Right ventricle myocardium superior (tissue), 1 donor: Measurements from ENCODE around the gene MICAL3. TPM values are rescaled to one million over a fixed set of nuclear protein-coding genes. Genes with fewer than 3 reads are reported as not detected.
A peak's percentile ranks its signal among the peaks of the same experiment; 100 is the strongest.

ENCODE experiments used
- ATAC-seq: fragments of 200-7000 bp; cut with Tn5 transposase; one replicate; pipeline ENCODE4 v1.9.1; 2020; ENCODE audit warnings: mild to moderate bottlenecking; ENCODE audit not compliant: poor library complexity
- DNase-seq: peaks from one replicate; pipeline ENCODE4 v3.0.0-alpha.2; 2020
- intact Hi-C: fragments of 100-400 bp; cut with DNase I; formaldehyde crosslinking; loops from one replicate; pipeline ENCODE4 v1.11.2; 2022
- total RNA-seq: library from RNA; stranded (reverse); fragmentation: NEBNext Ultra II Directional; extraction: Animal tissue kit (Norgen Biotek cat#: 25700); gene quantifications from one replicate; pipeline ENCODE4 v1.2.1, GENCODE V29; 2021
- donor health status: DM: no; HTN: yes; CAD: no; lungs with severe emphysema.

Gene MICAL3
- total RNA-seq, 1 donor from 2014 or later: 78.9 TPM

DNA sequence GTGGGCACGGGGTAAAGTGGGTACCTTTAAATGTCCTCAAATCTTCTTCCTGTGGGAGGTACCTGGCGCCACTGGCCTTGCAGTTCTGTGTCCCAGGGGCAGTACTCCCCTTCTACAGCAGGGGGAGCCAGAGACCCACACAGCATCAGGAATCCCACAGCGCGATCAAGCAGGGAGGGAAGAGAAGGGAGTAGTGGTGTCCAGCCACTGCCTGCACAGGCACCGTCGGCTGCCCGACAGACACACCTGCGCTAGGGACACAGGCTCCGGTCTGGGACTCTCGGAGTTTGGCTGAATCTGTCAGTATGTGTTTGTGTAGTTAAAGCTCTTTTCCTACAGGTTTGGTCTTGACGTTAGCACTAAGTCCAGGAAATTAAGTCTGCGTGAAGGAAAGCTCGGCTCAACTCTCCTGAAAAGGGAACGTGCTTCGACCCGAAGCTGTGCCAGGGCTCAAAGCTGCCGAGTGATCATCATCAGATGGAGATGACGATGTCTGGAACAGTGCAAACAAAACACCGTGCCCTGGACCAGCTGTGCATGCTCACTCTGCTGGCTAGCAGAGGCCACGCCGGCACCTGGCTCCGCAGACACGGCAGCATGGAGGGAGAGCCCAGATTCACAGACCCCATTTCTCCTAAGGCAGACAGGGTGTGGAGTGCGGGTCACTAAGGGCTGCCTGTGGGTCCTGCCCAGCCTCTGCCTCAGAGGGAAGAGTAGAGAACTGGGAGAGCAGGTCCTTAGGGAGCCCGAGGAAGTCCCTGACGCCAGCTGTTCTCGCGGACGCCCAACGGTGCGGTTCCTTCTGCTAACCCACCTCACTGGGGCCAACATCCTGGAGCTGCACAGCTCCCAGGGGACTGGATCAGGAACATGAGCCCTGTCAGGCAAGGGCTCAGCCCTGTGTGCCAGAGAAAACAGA, 194.1 kb downstream of the MICAL3 start:
- DNase-seq: peak; percentile 87

DNA sequence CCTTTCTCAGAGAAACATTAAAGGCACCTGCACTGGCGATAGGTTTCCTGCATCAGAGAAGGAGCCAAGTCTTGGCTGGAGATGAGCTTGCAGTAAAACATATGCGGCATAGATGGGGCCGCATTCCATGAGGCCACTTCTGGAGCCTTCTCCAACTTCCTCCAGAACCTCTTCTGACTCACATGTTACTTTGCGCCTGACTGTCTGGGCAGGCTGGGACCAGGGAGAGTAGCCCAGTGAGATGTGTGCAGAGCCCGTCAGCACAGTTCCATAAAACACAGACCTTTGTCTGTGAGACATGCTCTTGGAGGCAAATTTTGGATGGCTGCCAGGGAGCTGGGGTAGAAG, 194.7 kb downstream of the MICAL3 start:
- ATAC-seq (no peak), DNase-seq (no peak)
- intact Hi-C loops: loop anchor here (2.0 to 5.0 kb wide), 3 partner anchors 61 to 195 kb away; partner anchors contain the start of gene MICAL3

More for the DNA sequence above, 194.1 kb downstream of the MICAL3 start:
- intact Hi-C loops: loop anchor here (2.0 to 5.0 kb wide), 3 partner anchors 60 to 194 kb away; partner anchors contain the start of gene MICAL3
- ATAC-seq: peak; percentile 84

DNA sequence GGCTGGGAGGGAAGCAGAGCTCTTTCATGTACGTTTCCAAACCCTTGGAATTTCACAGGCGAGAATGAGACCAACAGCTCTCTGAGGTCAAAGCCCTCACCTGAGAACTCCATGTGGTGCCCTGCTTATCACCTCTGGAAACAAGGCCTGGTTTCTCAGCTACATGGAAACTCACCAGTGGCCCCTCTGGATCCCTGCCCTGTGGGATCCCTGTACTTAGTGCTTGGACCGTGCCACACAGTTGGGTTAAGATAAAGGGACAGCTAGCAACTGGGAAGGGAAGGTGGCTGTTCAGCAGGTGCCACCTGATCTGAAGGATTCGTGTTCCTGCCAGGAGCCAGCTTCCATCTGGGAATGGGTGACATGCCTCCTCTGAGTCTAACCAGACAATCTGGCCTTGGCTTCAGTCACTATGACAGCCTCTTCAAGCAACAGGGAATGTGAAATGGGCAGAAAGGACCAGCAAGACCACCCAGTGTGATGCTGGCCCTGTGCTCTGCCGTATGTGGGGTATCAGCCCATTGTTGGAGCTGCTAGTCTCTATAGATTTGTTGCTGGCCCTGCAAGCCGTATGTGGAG, 195.8 kb downstream of the MICAL3 start:
- no peak for DNase-seq
- intact Hi-C loops: no loop called here
- peak; percentile 5 for ATAC-seq

DNA sequence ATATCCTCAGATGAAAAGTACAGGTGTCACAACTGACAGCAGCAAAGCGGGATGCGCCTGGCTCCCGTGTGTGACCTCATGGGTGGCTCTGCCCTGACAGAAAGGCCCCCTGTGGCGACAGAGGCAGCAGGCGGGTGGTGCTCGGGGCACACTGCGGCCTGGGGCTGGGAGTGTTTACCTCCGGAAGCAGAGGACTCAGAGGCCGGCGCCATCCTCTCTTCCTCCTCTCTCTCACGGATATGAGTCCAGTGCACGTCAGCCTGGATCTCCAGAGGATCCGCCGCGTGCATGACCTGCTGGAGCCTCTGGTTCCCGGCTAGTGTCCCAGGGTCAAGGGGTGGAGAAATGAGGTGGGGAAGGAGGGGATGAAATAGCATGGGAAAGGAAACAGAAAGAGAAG, 196.9 kb downstream of the MICAL3 start:
- intact Hi-C loops: no loop called here
- DNase-seq: no peak
- no peak for ATAC-seq

DNA sequence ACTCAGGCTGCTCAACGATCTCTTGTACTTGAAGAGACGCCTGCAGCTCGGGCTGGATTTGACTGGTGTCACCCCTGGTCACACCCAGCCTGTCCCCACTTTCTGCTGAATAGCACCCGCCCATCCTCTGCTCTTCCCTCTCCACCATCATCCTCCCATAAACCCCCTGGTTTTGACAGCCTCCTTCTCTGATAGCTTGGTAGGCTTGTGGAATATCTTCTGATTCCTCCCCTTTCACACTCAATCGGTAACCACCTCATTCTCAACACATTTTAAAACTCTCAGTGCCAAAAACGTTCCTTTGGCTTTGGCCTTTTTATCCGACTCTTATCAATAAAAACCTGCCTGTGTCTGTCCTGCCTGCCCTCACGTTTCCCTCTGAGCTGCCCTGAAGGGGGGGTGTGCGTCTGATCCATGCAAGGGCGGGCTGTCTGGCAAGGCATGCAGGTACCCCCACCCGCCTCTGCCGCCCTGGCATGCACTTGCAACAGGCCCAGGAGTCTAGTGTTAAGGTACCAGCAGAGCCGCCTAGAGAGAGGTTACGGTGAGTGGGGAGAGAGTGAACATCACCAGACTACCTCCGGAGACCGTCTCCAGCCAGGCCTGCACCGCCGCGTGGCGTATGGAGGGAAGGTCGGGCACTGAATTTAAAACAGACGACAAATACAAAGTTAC, 198.3 kb downstream of the MICAL3 start:
- DNase-seq (no peak), ATAC-seq (no peak)
- intact Hi-C loops: no loop called here

DNA sequence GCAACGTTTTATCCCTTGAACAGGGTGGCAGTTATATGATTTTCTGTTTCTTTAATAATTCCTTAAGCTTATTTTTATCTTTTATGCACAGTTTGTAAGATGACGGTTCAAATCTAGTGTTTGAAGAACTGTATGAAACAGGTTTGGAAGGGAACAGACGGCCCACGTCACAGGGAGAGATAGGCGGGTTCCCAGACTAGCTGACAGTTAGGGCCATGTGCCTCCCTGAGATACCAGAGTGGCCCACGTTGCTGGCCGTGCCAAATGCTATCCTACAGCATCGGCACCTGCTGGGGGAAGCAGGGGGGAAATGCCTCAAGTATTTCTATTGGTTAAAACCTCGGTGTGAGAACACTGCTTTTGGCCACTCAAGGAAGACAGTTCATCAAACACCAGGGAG, 199.9 kb downstream of the MICAL3 start:
- DNase-seq: no peak
- intact Hi-C loops: no loop called here
- peak; percentile 69 for ATAC-seq

DNA sequence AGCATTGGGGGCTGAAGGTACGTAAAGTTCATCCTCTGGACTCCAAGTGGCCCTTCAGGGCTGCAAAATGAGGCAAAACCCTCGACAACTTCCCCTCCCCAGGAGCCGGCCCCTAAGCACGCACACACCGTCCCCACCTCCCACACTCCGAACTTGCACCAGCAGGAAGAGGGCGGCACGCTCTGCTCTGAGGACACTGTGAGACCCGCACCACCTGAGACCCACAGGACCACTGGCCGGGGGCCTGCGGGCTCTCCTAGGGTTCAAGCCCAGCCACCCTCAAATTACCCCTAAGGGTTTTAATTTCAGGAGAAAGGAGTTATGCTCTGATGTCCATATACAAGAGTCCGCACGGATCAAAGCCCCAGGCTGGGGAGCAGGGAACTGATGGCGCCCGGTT, 200.4 kb downstream of the MICAL3 start:
- no peak for DNase-seq
- ATAC-seq: no peak
- intact Hi-C loops: no loop called here

DNA sequence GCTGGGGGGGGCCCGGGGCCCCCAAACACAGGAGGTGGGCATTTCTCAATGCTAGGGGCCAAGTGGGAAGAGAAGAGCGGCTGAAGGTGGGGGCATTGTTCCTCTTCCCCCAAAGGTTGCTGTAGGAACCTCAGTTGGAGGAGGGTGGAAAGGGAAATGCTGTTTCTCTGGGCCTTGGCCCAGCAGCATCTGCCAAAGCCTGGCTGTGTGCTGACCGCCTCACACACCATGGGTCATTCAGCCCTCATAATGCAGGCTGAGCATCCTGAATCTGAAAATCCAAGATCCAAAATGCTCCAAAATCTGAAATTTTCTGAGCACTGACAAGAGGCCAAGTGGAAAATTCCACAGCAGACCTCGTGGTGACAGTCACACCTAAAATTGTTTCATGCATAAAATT, 201.1 kb downstream of the MICAL3 start:
- intact Hi-C loops: no loop called here
- ATAC-seq (no peak), DNase-seq (no peak)

DNA sequence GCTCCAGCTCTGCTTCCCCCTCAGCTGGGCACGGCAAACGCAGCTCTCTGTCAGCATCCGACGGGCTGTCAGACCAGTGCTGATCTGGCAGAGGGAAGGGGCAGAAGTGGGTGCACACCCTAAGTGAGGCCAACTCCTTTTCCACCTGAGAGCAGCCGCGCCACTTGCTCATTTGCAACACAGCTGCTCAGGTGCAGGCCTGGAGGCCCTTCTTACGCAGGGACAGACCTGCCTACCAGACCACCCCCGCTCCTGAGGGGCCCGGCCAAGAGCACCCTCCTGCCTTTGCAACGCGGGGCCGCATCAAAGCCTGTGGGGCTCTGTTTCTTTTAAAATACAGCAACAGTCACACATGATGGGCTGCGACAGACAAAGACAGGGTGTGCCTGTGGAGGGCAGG, 202.3 kb downstream of the MICAL3 start:
- intact Hi-C loops: no loop called here
- DNase-seq (no peak), ATAC-seq (no peak)

DNA sequence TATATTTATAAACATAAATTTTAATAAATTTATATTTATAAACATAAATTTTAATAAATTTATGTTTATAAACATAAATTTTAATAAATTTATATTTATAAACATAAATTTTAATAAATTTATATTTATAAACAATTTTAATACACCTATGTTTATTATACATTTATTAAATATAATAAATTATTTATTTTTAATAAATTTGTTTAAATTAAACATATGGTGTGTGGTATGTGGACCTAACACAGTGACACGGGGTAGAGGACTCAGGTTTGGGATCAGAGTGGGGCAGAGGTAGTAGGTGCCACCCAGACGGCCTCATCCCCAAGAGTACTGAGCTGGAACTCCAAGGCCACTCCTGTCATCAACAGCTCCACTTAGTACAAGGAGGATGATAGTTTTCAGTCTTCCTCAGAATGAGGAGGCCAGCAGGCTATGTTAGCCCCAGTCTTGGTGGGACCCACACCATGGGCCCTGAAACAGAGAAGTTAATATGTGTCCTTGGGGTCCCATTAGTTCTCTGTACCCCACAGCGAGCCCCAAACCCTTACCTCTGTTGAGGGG, 203.4 kb downstream of the MICAL3 start:
- ATAC-seq (no peak), DNase-seq (no peak)
- intact Hi-C loops: no loop called here

DNA sequence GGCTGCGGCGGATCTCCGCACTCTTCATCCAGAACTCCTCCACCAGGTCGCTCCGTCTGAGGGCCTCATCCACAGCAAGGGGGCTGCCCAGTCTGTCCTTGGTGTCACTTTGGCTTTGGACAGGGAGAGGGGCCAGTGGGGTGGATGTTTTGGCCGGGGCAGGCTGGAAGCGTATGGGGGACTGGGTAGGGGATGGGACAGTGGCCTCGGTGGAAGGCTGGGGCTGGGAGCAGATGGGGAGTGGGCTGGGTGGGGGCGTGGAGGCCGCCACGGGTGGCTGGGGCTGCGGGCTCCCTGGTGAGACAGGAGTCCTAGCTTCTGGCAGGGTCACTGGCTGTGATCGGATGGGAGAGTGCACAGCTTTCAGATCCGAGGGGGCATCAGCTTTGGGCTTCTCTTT, 205.7 kb downstream of the MICAL3 start:
- no peak for ATAC-seq
- intact Hi-C loops: no loop called here
- DNase-seq: no peak

DNA sequence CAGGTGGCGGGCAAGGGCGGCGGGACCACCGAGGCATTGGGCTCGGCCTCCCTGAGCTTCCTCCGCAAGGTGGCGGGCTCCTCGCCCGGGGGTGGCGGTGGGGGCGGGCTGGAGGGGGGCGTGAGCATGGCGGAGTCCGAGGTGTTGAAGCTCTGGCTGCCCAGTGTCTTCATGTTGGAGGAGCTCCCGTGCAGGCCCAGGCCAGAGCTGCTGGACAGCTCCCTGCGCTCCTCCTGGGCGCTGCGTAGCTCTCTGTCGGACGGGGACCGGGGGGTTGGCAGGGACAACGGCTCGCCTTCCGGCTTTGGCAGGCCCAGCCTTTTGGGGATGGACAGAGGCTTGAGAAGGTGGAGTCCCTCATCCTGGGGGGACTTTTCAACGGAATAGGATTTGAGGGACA, 206.2 kb downstream of the MICAL3 start:
- intact Hi-C loops: no loop called here
- DNase-seq (no peak), ATAC-seq (peak; percentile 18)

DNA sequence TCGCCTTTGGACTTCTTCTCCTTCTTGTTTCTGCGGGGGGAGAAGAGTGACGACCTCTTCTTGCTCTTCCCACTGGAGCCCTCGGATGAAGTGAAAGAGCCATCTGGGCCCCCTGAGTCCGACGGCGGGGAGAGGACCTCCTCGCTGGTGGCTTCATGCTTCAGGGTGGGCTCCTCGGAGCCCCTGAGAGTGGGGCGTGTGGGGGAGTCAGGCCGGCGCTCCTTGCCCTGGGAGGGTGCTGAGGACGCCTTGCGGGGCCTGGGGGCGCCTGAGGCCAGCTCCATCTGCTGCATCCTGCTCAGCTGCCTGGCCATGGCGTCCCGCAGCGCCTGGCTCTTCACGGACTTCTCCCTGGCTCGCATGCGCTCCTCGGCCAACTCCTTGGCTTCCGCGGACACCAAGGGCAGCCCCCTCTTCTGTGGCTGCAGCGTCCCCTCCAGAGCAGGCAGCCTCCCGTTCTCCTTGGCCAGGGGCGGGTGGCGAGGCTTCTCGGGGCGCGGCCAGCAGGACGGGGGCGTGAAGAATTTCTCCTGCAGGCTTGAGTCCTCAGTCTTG, 206.8 kb downstream of the MICAL3 start:
- DNase-seq (no peak), ATAC-seq (no peak)
- intact Hi-C loops: no loop called here

DNA sequence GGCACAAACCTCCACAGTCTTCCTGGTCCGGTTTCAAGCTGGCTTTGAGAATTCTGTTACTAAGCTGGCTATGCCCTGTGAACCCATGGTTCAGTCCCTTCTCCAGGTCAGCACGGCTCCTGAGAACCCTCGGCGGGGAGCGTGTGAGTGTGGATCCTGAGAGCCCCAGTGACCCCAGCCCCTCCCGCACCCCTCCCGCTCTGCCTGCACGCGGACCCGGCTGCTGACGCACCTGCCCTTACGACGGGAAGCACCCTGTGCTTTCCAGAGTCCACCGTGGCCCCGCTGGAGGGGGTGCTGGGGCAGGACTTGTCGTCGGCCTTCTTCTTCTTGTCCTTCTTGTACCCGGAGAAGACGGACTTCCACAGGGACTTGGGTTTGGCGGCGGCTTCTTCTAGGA, 207.3 kb downstream of the MICAL3 start:
- no peak for DNase-seq
- no peak for ATAC-seq
- intact Hi-C loops: no loop called here

DNA sequence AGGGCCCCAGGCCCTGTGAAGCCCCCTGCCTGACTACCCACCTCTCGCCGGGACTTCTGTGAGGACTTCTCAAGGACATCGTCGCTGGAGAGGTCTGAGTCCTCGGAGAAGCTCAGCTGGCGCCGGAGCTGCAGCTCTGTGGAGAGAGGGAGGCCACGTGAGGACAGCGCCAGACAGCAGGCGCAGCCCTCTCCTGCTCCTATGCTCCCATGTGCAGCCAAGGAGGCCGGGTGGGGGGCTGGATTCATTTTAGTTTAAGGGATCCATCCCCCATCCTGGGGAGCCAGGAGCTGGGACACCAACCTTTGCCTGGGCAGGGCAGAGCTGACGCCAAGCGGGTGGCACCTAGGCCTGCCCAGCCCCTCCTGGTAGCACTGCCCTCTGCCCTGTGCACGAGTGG, 207.7 kb downstream of the MICAL3 start:
- ATAC-seq (no peak), DNase-seq (no peak)
- intact Hi-C loops: no loop called here

DNA sequence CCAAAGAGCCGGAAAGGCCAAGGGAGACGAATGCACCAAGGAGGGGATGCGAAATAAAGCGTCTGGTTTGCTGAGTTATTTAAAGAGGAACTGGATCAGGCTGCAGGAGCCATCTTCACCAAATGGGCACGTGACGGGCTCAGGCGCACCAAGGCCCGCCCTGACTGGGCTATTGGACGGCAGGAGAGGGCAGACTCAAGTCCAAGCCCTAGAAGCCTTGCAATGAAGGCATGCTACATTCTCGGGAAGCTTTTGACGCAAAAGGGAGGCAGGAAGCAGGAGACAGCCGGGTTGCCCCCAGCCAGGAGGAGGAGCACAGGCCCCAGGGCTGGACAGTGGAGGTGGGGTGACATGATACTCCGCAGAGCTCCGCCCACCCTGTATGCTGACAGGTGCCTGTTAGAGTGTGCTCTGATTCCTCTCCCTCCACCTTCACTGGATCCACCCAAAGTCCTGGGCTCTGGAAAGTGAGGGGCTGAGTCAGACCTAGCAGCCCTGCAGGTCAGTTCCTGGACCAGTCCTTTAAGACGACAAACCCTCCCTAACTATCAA, 208.6 kb downstream of the MICAL3 start:
- no peak for DNase-seq
- no peak for ATAC-seq
- intact Hi-C loops: no loop called here

DNA sequence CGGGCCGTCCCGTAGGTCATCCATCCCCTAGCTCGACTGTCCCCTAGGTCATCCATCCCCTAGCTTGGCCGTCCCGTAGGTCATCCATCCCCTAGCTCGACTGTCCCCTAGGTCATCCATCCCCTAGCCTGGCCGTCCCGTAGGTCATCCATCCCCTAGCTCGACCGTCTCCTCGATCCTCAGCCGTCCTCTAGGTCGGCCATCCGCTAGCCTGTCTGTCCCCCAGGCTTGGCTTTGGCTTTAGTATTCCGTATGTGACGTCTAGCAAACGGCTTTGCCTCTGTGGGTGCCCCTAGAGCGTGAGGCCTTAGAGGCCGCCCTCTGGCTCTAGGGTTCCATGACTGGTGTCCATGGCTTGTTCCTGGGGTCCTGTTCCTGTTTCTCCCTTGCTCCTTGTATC, 209.5 kb downstream of the MICAL3 start:
- no peak for ATAC-seq
- intact Hi-C loops: no loop called here
- no peak for DNase-seq

DNA sequence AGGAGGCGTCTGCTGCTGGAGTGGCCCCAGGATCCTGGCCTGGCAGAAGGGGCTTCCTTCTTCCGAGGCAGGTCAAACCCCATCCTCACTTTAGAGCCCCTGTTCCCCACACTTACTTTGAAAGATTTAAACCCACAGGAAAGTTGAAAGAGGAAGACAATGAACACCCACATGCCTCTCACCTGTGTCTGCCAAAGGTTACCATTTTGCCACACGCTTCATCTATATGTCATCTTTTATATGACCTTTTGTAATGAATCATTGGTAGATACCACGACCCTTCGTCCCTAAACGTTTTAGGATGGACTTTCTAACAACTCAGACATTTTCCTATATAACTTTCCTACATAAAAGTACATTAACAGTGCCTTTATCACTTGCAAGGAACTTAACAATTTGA, 210.3 kb downstream of the MICAL3 start:
- DNase-seq (no peak), ATAC-seq (no peak)
- intact Hi-C loops: no loop called here

DNA sequence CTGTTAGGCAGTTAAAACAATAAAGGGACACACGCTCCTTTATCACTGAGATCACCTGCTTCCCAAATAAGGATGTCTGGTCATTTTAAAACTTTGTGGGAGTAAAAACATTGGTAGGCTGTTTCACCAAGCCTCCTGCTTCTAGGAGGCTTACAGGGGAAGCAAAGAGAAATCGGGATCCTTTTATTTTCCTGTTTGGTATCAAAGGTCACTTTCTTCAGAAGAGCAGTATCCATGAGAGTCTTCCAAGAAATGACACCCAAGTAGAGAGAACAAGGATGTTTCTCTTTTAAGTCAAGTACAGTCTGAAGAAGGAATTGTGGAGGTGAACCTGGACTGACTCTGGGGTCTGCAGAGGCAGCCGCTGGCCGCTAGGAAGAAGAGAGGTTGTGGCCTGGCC, 213.2 kb downstream of the MICAL3 start:
- ATAC-seq (no peak), DNase-seq (no peak)
- intact Hi-C loops: no loop called here
